Stimulated activated naive CD8-positive, alpha-beta T cell treated with anti-CD3 and anti-CD28 coated beads, Interleukin-15, Interleukin-2, amounts not matched to agents 100 ng/mL and 50 ng/mL, for 24 hours (primary cell): ENCODE data around the gene BEND5.

Experiments
- H3K27ac Mint-ChIP-seq: one replicate; pipeline ENCODE4 v1.8.0; 2021; ENCODE audit warnings: mild to moderate bottlenecking, mixed read lengths
- H3K27me3 Mint-ChIP-seq: one replicate; pipeline ENCODE4 v1.8.0; 2021; ENCODE audit warnings: mixed read lengths
- H3K36me3 Mint-ChIP-seq: one replicate; pipeline ENCODE4 v1.8.0; 2021; ENCODE audit warnings: low read depth, mixed read lengths
- H3K4me1 Mint-ChIP-seq: one replicate; pipeline ENCODE4 v1.8.0; 2021; ENCODE audit warnings: low read depth, mixed read lengths
- H3K4me3 Mint-ChIP-seq: one replicate; pipeline ENCODE4 v1.8.0; 2021; ENCODE audit warnings: mild to moderate bottlenecking, mixed read lengths
- H3K9me3 Mint-ChIP-seq: one replicate; pipeline ENCODE4 v1.8.0; 2021; ENCODE audit warnings: mixed read lengths

Gene BEND5

DNA sequence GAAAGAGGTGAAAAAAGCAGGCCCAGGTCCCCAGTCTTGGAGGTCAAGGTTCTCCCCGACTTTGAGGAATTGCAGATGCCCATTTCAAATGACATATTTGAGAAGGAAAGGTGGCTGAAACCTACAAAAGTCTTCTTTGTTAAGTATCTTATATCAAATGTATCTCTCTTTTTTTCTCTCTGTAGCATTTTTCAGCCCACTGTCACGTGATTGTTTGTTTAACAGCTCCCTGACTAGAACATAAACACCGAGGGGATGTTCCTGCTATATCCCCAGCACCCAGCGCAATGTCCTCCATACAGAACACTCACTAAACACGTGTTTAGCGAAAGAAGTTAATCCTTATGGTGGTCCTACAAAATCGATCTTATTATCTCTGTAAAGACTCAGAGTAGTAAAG, 27.6 kb downstream of the BEND5 start:
- no peaks in the 10 kb centered on the region for H3K4me1 Mint-ChIP-seq
- peaks cover 14% of the 10 kb centered on the region for H3K36me3 Mint-ChIP-seq

DNA sequence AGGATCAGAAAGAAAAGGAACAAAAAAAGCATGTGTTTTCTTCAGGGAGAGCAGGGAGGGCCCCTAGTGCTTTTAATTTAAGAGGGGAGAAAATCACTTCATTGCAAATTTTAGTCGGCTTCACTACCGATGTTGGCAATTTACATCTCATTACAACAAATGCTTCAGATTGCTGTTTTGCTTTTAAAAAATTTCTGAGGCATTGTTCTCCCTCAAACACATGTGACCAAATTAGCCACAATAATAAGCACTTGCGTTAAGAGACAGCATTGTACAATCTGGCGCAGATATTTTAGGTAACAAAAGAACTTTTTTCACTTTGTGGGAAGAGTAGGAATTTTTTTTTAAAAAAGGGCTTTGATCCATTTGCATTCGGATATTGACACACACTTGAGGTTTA, 29.8 kb downstream of the BEND5 start:
- H3K9me3 Mint-ChIP-seq = no peaks in the 10 kb centered on the region

More for the DNA sequence above, 27.6 kb downstream of the BEND5 start:
- H3K9me3 Mint-ChIP-seq = no peaks in the 10 kb centered on the region
- H3K27me3 Mint-ChIP-seq = no peaks in the 10 kb centered on the region
- H3K27ac Mint-ChIP-seq = no peak overlapping the region
- H3K4me3 Mint-ChIP-seq = no peak overlapping the region

DNA sequence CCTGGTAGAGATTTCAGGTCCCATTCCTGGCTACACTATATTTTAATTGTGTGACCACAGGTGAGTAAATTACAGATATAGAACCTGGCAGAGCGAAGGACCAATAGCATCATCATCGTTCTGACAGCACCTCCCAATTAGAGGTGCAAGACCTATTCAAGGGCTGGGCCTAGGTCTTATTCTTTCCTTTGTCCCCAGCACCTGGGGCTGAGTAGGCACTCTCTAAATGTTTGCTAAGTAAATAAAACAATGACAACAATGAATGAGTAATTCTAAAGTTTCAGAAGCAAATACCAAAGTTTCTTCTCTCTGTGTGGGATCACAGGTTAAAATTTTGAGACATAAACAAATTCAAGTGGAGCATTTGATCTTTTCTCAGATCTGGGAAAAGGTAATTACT, 32.7 kb downstream of the BEND5 start:
- Mint-ChIP-seq H3K36me3 (peaks cover 30% of the 10 kb centered on the region), H3K27ac (no peak overlapping the region), H3K9me3 (no peaks in the 10 kb centered on the region), H3K4me3 (no peak overlapping the region), H3K4me1 (no peaks in the 10 kb centered on the region), H3K27me3 (no peaks in the 10 kb centered on the region)

More for the DNA sequence above, 29.8 kb downstream of the BEND5 start:
- H3K36me3 Mint-ChIP-seq = peaks cover 20% of the 10 kb centered on the region
- H3K27ac Mint-ChIP-seq = no peak overlapping the region
- no peaks in the 10 kb centered on the region for H3K27me3 Mint-ChIP-seq
- H3K4me1 Mint-ChIP-seq = no peaks in the 10 kb centered on the region
- H3K4me3 Mint-ChIP-seq = no peak overlapping the region

DNA sequence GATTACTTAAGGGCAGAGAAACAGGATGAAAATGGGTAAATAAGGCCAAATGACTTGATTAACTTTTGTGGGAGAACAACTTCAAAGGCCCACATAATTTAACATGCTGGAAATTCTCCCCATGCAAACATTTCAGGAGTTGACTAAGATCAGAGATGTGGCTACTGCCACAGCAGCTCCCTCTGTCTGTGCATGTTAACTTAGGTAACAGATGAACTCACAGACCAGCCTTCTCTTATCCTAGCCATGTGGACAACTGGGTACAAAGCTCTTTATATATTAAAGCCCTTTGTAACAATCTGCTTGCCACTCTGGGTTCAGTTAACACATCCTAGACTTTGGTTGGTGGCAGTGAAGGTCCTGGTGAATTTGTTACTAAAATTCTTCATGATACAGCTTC, 33.2 kb downstream of the BEND5 start:
- no peaks in the 10 kb centered on the region for H3K9me3 Mint-ChIP-seq
- no peaks in the 10 kb centered on the region for H3K4me1 Mint-ChIP-seq
- H3K27ac Mint-ChIP-seq = no peak overlapping the region
- H3K27me3 Mint-ChIP-seq = no peaks in the 10 kb centered on the region
- peaks cover 35% of the 10 kb centered on the region for H3K36me3 Mint-ChIP-seq
- H3K4me3 Mint-ChIP-seq = no peak overlapping the region

DNA sequence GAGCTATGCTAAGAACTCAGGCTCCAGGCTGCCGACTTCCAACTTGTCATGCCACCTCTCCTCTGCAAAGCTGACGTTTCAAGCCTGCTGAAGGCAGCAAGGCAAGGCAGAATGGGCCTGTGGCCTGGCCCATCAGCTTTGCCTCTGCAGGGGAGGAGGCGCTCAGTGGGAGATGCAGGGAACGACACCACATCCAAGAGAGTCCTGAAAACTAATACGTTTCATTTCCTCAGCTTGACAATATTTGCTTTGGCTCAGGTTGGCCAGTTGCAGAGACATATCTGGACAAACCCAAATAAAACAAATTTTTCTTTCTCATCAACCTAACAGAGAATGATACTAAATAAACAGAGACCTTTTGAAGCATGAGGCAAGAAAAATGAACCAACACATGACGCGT, 35.3 kb downstream of the BEND5 start:
- no peaks in the 10 kb centered on the region for H3K9me3 Mint-ChIP-seq
- H3K36me3 Mint-ChIP-seq = peaks cover 40% of the 10 kb centered on the region
- H3K4me1 Mint-ChIP-seq = no peaks in the 10 kb centered on the region
- no peak overlapping the region for H3K4me3 Mint-ChIP-seq
- H3K27me3 Mint-ChIP-seq = no peaks in the 10 kb centered on the region
- no peak overlapping the region for H3K27ac Mint-ChIP-seq

DNA sequence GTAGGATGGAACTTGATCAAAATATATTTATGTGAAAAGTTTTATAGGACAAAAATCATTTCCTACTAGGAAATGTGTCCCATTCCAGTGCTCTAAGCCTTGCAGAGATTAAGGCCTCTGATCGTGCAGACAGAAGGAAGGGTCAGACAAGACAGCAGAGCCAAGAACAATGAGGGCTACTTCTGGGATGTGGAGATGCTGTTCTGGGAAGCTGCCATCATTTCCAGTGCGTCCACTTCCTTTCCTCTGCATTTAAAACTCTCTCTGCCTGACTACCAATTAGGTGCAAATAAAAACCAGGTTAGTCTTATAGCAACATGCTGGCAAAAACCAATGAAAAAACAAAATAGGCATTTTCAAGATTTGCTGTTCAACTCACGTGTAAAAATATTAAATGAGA, 36.1 kb downstream of the BEND5 start:
- H3K4me3 Mint-ChIP-seq = no peak overlapping the region
- H3K27me3 Mint-ChIP-seq = no peaks in the 10 kb centered on the region
- no peak overlapping the region for H3K27ac Mint-ChIP-seq
- H3K9me3 Mint-ChIP-seq = no peaks in the 10 kb centered on the region
- H3K36me3 Mint-ChIP-seq = peaks cover 46% of the 10 kb centered on the region
- no peaks in the 10 kb centered on the region for H3K4me1 Mint-ChIP-seq

DNA sequence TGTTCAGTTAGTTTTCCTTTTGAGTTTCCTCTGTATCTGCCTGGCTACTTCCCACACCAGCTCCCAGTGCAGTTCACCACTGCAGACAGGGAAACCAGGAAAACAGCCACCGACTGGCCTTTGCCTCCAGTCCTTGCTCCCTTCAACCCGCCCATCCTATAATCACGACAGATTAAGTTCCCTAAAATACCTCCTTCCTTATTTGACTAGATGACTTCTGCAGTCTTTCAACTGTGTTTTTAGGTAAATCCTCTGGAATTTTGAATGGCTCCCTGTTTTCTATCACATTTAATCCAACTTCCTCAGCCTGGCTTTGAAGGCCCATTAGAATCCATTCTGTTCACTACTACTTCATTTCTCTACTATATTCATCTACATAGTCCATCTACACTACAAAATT, 37.6 kb downstream of the BEND5 start:
- no peaks in the 10 kb centered on the region for H3K4me1 Mint-ChIP-seq
- H3K9me3 Mint-ChIP-seq = no peaks in the 10 kb centered on the region
- peaks cover 57% of the 10 kb centered on the region for H3K36me3 Mint-ChIP-seq
- no peaks in the 10 kb centered on the region for H3K27me3 Mint-ChIP-seq
- no peak overlapping the region for H3K27ac Mint-ChIP-seq
- H3K4me3 Mint-ChIP-seq = no peak overlapping the region

DNA sequence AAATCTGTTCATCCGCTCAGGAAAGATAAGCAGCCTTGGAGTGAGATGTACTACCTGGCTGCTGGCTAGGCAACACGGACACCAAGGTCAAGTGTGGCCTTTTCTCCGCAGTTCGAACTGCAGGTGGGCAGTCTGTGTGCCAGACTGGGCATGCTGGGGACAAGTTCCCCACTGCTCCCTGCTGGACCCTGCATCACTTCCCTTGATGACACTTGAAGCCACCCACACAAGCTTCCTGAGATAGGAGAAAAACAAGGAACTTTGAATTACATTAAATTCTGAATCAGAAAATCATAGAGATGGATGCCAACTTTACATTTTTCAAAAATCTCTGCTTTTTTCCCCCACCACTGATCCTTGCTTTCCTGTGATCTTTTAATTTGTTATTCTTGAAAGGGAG, 38.3 kb downstream of the BEND5 start:
- Mint-ChIP-seq H3K4me1 (no peaks in the 10 kb centered on the region), H3K9me3 (no peaks in the 10 kb centered on the region), H3K27ac (no peak overlapping the region), H3K27me3 (no peaks in the 10 kb centered on the region), H3K4me3 (no peak overlapping the region), H3K36me3 (peaks cover 57% of the 10 kb centered on the region)

DNA sequence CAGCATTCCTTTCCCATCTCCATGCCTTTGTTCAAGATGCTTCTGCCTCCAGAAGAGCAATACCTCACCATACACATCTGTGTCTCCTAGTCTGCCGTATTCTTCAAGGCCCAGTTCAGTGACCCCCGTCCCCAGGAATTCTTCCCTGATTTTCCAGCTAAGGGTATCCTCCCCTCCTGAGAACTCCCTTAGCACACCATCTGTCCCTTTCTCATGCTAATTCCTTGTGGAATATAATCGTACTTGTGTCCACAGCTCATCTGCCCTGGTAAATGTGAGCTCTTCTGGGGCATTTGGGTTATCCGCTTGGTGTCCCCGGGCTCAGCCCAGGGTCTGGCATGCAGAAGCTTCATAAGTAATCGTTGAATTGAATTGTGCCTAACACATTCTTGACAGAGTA, 40.9 kb downstream of the BEND5 start:
- no peaks in the 10 kb centered on the region for H3K4me1 Mint-ChIP-seq
- no peaks in the 10 kb centered on the region for H3K27me3 Mint-ChIP-seq
- H3K9me3 Mint-ChIP-seq = no peaks in the 10 kb centered on the region
- no peak overlapping the region for H3K27ac Mint-ChIP-seq
- peaks cover 41% of the 10 kb centered on the region for H3K36me3 Mint-ChIP-seq
- H3K4me3 Mint-ChIP-seq = no peak overlapping the region

DNA sequence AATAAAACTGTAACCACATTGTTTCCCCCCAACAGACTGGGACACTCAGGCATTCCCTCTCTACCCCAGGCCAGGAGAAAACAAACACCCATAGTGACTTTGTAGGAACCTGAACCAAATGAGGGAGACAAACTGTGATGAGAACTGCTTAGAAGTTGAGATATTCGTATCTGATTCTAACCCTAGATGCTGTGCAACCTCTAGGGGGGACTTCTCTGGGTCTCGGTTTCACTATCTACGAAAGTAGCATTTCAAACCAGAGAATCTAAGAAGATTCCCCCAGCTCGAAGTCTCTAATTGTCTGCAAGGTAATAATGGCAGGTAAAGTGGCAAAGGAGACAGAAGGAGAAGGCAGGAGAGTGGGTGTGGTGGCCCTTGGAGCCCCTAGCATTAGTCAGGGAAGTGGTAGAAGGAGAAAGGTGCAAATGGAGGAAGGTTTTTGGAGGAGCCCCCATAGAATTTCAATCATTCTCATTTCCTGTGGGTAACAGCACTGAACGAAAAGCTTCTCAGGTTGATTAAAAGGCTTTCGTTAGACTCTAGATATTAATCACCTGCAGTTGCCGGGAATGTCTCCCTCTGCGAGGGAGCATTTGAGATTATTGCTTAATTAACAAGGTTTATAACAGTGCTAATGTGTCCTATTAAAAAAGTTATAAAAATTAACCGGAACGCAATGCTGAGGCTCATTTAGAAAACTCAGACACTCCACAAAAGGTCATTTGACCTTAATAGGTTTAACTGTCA, 46.4 kb downstream of the BEND5 start:
- Mint-ChIP-seq H3K9me3 (no peaks in the 10 kb centered on the region), H3K27ac (peak overlapping the region; percentile 1), H3K4me3 (no peak overlapping the region), H3K4me1 (peaks cover 16% of the 10 kb centered on the region), H3K27me3 (no peaks in the 10 kb centered on the region), H3K36me3 (peaks cover 24% of the 10 kb centered on the region)

DNA sequence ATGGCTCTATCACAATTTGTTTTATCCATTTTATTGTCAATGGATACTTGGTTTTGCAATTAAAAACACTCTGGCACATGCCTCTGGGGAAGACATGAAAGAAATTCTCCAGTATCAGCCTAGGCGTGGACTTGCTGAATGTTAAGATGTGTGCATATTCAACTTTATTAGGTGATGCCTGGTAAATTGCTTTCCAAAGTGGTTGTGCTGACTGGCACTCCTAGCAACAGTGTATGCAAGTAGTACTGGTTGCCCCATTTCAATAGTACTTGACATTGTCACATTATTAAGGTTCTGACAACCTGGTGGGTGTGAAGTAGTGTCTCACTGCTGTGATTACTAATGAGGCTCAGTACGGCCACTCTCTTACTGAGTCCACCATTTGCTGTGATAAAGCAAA, 48.1 kb downstream of the BEND5 start:
- peaks cover 16% of the 10 kb centered on the region for H3K4me1 Mint-ChIP-seq
- peaks cover 14% of the 10 kb centered on the region for H3K36me3 Mint-ChIP-seq
- H3K9me3 Mint-ChIP-seq = no peaks in the 10 kb centered on the region
- H3K4me3 Mint-ChIP-seq = no peak overlapping the region
- no peak overlapping the region for H3K27ac Mint-ChIP-seq
- no peaks in the 10 kb centered on the region for H3K27me3 Mint-ChIP-seq

DNA sequence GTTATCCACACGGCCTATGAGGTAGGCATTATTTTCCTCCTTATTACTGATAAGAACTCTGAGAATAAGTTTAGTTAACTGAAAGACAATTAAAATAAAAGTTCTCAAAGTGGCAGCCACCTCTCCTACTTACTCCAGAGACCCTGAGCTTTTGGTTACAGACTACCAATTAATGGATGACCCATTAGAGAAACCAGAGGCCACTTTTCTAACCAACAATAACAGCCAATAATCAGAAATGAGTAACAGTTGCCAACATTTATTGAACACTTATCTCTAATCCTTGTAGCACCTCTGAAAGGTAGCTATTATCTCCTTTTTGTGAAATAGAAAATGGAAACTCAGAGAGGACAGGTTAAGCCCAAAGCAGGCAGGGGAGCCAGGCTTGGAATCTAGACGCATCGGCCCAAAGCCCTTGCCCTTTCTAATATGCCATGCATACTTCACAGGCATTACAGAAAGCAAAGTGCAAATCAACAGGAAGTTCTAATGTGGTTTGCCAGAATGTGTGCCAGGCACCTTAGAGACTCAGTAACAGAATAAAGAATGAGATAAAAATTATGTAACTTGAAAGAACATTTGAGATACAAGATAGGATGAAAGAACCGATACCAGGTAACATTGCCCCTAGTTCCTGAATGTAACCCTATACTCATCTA, 50.0 kb downstream of the BEND5 start:
- Mint-ChIP-seq H3K27ac (no peak overlapping the region), H3K4me1 (peaks cover 16% of the 10 kb centered on the region), H3K27me3 (no peaks in the 10 kb centered on the region), H3K9me3 (no peaks in the 10 kb centered on the region), H3K4me3 (no peak overlapping the region), H3K36me3 (peaks cover 14% of the 10 kb centered on the region)

DNA sequence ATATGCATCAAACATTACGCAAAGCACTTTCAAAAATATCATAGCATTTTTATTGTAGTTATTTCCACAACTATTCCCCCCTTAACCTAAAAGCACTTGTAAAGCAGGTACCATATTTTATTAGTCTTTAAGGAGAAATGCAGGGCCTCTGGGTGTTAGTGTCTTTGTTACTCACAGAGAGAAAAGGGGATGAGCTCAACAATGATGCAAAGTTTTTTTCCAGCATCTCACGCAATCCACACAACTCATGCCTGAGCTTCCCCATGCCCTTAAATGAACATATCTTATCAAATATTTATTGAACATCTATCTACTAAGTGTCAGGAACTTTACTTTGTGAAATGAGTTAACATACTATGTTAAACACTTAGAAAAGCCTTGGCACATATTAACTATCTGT, 50.6 kb downstream of the BEND5 start:
- Mint-ChIP-seq H3K4me1 (peaks cover 16% of the 10 kb centered on the region), H3K36me3 (peaks cover 14% of the 10 kb centered on the region), H3K27ac (no peak overlapping the region), H3K4me3 (no peak overlapping the region), H3K27me3 (no peaks in the 10 kb centered on the region), H3K9me3 (no peaks in the 10 kb centered on the region)

DNA sequence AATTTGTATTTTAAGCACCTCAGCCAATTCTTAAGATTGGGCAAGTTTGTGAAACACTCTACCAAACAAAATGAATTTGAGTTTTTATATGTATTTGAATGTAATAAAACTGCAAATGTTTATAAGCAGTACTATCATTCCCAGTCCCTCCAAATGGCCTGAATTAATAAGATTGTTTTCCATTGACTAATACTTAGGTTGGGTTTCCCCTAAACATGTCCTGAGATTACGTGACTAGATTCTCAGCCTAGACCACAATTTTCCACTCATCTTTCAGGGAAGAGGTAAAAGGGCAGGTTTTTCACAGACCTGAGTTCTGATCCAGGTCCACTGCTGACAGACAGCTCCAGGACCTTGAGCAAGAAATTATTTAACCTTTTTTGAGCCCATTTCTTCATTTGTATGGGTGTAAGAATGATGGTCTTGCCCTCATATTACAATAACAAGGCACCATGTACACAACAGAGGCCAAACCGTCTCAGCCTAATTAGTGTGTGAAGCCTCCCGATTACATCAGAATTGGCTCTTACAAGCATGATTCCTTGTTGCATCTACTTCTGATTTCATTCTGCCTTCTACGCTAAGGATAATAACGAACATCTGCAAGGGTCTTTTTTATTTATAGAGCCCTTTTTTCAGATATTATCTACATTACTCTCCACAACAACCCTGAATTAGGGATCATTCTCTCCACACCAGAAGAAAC, 51.2 kb downstream of the BEND5 start:
- Mint-ChIP-seq H3K4me1 (peaks cover 16% of the 10 kb centered on the region), H3K9me3 (no peaks in the 10 kb centered on the region), H3K36me3 (peaks cover 14% of the 10 kb centered on the region), H3K27me3 (no peaks in the 10 kb centered on the region), H3K4me3 (no peak overlapping the region), H3K27ac (no peak overlapping the region)

DNA sequence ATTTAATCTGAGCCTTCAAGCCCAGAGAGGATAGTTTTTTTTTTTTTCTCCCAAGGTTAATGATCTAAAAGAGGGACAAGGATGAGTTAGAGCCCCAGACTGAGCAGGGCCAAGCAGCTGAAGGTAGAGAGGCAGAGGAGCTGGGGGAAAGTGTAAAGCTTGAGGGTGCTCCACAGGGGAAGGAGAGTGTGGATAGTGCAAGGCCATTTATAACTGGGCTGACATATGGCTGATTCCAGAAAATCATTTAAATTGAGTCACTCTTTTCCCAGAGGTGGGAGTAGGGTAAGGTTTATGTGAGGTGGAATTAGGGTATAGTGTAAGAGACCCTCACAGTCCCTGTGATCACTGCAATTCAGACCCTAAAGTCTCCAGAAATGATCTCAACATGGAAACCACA, 55.8 kb downstream of the BEND5 start:
- no peak overlapping the region for H3K27ac Mint-ChIP-seq

More for the DNA sequence above, 55.8 kb downstream of the BEND5 start:
- H3K4me3 Mint-ChIP-seq = no peak overlapping the region
- H3K27me3 Mint-ChIP-seq = no peaks in the 10 kb centered on the region
- H3K36me3 Mint-ChIP-seq = no peaks in the 10 kb centered on the region
- H3K4me1 Mint-ChIP-seq = peaks cover 5% of the 10 kb centered on the region
- no peaks in the 10 kb centered on the region for H3K9me3 Mint-ChIP-seq
